C4-2B (cell line): Measurements from ENCODE around the gene EDDM3A.

ENCODE experiments used
- ZFX ChIP-seq: fragments of 450-650 bp; IDR thresholded peaks from 2 replicates; pipeline ENCODE4 v1.6.1; 2017
- TF ChIP-seq, protein P1 (sequence below): fragments of 450-650 bp; conservative IDR thresholded peaks from 2 replicates; pipeline ENCODE4 v1.5.1; 2017; ENCODE audit warnings: mild to moderate bottlenecking

DNA sequence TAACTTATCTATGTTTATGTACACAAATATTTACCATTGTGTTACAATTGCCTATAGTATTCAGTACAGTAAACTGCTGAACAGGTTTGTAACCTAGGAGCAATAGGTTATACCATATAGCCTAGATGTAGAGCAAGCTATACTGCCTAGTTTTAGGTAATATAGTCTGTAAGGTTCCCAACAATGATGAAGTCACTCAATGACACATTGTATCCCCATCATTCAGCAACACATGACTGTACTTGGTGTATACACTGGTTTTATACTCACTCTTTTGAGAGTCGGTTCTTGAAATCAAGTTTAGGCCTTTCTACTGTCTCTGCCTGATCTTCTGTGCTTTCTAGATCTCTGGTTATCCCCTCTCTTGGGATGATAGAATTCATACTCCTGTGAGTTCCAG is 51.5 kb downstream of the EDDM3A start:
- TF ChIP-seq, protein P1, sequence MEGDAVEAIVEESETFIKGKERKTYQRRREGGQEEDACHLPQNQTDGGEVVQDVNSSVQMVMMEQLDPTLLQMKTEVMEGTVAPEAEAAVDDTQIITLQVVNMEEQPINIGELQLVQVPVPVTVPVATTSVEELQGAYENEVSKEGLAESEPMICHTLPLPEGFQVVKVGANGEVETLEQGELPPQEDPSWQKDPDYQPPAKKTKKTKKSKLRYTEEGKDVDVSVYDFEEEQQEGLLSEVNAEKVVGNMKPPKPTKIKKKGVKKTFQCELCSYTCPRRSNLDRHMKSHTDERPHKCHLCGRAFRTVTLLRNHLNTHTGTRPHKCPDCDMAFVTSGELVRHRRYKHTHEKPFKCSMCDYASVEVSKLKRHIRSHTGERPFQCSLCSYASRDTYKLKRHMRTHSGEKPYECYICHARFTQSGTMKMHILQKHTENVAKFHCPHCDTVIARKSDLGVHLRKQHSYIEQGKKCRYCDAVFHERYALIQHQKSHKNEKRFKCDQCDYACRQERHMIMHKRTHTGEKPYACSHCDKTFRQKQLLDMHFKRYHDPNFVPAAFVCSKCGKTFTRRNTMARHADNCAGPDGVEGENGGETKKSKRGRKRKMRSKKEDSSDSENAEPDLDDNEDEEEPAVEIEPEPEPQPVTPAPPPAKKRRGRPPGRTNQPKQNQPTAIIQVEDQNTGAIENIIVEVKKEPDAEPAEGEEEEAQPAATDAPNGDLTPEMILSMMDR = no peak
- TF ChIP-seq ZFX = no peak
